Transverse colon (tissue), 4 donors: ENCODE measurements around the gene VPS13D. TPM values are rescaled to one million over a fixed set of nuclear protein-coding genes. Genes with fewer than 3 reads are reported as not detected.

Source experiments
- DNase-seq: peaks from one replicate; pipeline ENCODE4 v3.0.0-alpha.2; 2019
- H3K27ac ChIP-seq, 4 donors: fragments of 200-600 bp; sonication (generic); 2 replicates each; pipeline ENCODE4 v1.5.1; 2016 to 2018; ENCODE audit warnings: inconsistent platforms in 4 of 4
- H3K27me3 ChIP-seq: fragments of 200-600 bp; sonication (generic); 2 replicates; pipeline ENCODE4 v1.5.1; 2017; ENCODE audit warnings: inconsistent platforms
- H3K36me3 ChIP-seq, 4 donors: fragments of 200-600 bp; sonication (generic); 2 replicates each; pipeline ENCODE4 v1.5.1; 2017 to 2019; ENCODE audit warnings: inconsistent platforms in 4 of 4
- H3K4me1 ChIP-seq, 4 donors: fragments of 200-600 bp; sonication (generic); 2 replicates each; pipeline ENCODE4 v1.5.1; 2017 to 2020; ENCODE audit warnings: inconsistent platforms in 4 of 4
- H3K4me3 ChIP-seq, 4 donors: fragments of 200-600 bp; sonication (generic); 1 replicate in 1 of 4; 2 replicates in 3 of 4; pipeline versions ENCODE4 v1.5.1 to v1.6.1; 2017 to 2019; ENCODE audit warnings: inconsistent platforms in 4 of 4
- H3K9me3 ChIP-seq, 2 donors: fragments of 200-600 bp; sonication (generic); 2 replicates each; pipeline ENCODE4 v1.5.1; 2017 to 2019; ENCODE audit warnings: inconsistent platforms in 2 of 2
- CTCF ChIP-seq, 5 experiments: fragments of 200-600 bp in 3 of 5; fragments of 450-650 bp in 2 of 5; sonication (generic) in 3 of 5; IDR thresholded peaks; 1 replicate in 2 of 5; 2 replicates in 3 of 5; pipeline ENCODE4 v1.5.1; 2016 to 2017; ENCODE audit warnings: antibody characterized with exemption in 5 of 5, inconsistent platforms in 3 of 5, mild to moderate bottlenecking in 2 of 5, moderate library complexity in 1 of 5
- EP300 ChIP-seq: sonication (generic); formaldehyde crosslinking; IDR thresholded peaks from one replicate; pipeline ENCODE4 v1.6.1; 2017; ENCODE audit warnings: antibody characterized with exemption, low read depth
- POLR2A ChIP-seq: fragments of 450-650 bp; IDR thresholded peaks from one replicate; pipeline ENCODE4 v1.6.1; 2016; ENCODE audit warnings: antibody characterized with exemption, mild to moderate bottlenecking, moderate library complexity
- POLR2AphosphoS5 ChIP-seq, 3 donors: sonication (generic); formaldehyde crosslinking; IDR thresholded peaks; one replicate each; pipeline ENCODE4 v1.6.1; 2016; ENCODE audit warnings: antibody characterized with exemption in 3 of 3
- WGBS, 2 donors: methylation state at CpG; one replicate each; pipeline ENCODE4 v1.1.5; 2018; ENCODE audit warnings: low coverage in 1 of 2; 5-methylcytosine and 5-hydroxymethylcytosine counted together
- in situ Hi-C, 4 donors: fragments of 200-750 bp; cut with MboI; loops; one replicate each; pipeline versions ENCODE4 v1.15.0 to v1.15.1; 2017; ENCODE audit warnings: low sequenced_read_pairs in 3 of 4, low pct_ligation_motif_present in 1 of 4, low pct_unique_long_range_greater_than_20kb in 1 of 4
- intact Hi-C: fragments of 100-400 bp; cut with DNase I; formaldehyde crosslinking; loops from one replicate; pipeline ENCODE4 v1.15.1; 2023; ENCODE audit warnings: low total_unique reads
- total RNA-seq, 4 donors: library from RNA; depleted of rRNA; stranded (reverse); fragments of >200 nt; gene quantifications; one replicate each; pipeline ENCODE4 v1.1.0, GENCODE V29; 2016

VPS13D gene
- total RNA-seq, 4 donors from 2014 or later: 101 to 136 (median 116) TPM

- Histone ChIP-seq H3K27ac (no peak overlapping the region), H3K4me1 (no peaks in the 10 kb centered on the region), H3K36me3 (no peaks in the 10 kb centered on the region), H3K4me3 (no peak overlapping the region), H3K9me3 (no peaks in the 10 kb centered on the region), H3K27me3 (no peaks in the 10 kb centered on the region)
- peak; percentile 47 for DNase-seq
- no peak for TF ChIP-seq CTCF (IDR thresholded peaks at IDR 0.05)
- peak in 1 of 3 donors; percentile 16 for TF ChIP-seq POLR2AphosphoS5 (IDR thresholded peaks at IDR 0.05)
- intact Hi-C loops: no loop called here
- WGBS, 2 donors: 78% methylated on average over 20 of the region's 20 CpGs; no CpG with 5 or more reads in 1 of the 2 donors
- in situ Hi-C loops: no loop called here
Observed at GRCh38 chr1:12196641-12197482, 33.0 kb upstream of the VPS13D start.

- Histone ChIP-seq H3K27me3 (no peaks in the 10 kb centered on the region), H3K36me3 (no peaks in the 10 kb centered on the region), H3K9me3 (no peaks in the 10 kb centered on the region), H3K4me3 (no peak overlapping the region), H3K27ac (no peak overlapping the region), H3K4me1 (no peaks in the 10 kb centered on the region)
- intact Hi-C loops (no loop called here), in situ Hi-C loops (no loop called here)
- TF ChIP-seq POLR2AphosphoS5 (IDR thresholded peaks at IDR 0.05): no peak
- no peak for TF ChIP-seq CTCF (IDR thresholded peaks at IDR 0.05)
- no peak for TF ChIP-seq EP300
- TF ChIP-seq POLR2A: no peak
- 78% methylated on average over 7 of the region's 7 CpGs; no CpG with 5 or more reads in 1 of the 2 donors for WGBS, 2 donors
- no peak for DNase-seq
Observed at GRCh38 chr1:12197483-12197880, 32.3 kb upstream of the VPS13D start.

GRCh38 chr1:12200208-12200607 lies 29.6 kb upstream of the VPS13D start:
- in situ Hi-C loops: no loop called here
- Histone ChIP-seq H3K27ac (no peak overlapping the region), H3K9me3 (no peaks in the 10 kb centered on the region), H3K36me3 (no peaks in the 10 kb centered on the region), H3K27me3 (no peaks in the 10 kb centered on the region), H3K4me1 (no peaks in the 10 kb centered on the region), H3K4me3 (no peak overlapping the region)
- WGBS, 2 donors: 92 to 94% methylated on average over 6 to 7 of the region's 7 CpGs
- DNase-seq: no peak
- TF ChIP-seq POLR2A: no peak
- no peak for TF ChIP-seq POLR2AphosphoS5 (IDR thresholded peaks at IDR 0.05)
- TF ChIP-seq EP300: no peak
- TF ChIP-seq CTCF (IDR thresholded peaks at IDR 0.05): no peak
- intact Hi-C loops: no loop called here

GRCh38 chr1:12201352-12202189 lies 28.3 kb upstream of the VPS13D start:
- Histone ChIP-seq H3K27ac (no peak overlapping the region), H3K27me3 (no peaks in the 10 kb centered on the region), H3K4me3 (no peak overlapping the region), H3K4me1 (no peaks in the 10 kb centered on the region), H3K36me3 (peaks cover 0 to under 1% (median 0%) of the 10 kb centered on the region in 4 donors), H3K9me3 (no peaks in the 10 kb centered on the region)
- in situ Hi-C loops: no loop called here
- DNase-seq: no peak
- 93% methylated on average over 13 of the region's 18 CpGs; no CpG with 5 or more reads in 1 of the 2 donors for WGBS, 2 donors
- no peak for TF ChIP-seq POLR2AphosphoS5 (IDR thresholded peaks at IDR 0.05)
- no peak for TF ChIP-seq CTCF (IDR thresholded peaks at IDR 0.05)
- no peak for TF ChIP-seq POLR2A
- TF ChIP-seq EP300: no peak
- intact Hi-C loops: no loop called here
